ENCODE data around the gene IFITM10.

DNA sequence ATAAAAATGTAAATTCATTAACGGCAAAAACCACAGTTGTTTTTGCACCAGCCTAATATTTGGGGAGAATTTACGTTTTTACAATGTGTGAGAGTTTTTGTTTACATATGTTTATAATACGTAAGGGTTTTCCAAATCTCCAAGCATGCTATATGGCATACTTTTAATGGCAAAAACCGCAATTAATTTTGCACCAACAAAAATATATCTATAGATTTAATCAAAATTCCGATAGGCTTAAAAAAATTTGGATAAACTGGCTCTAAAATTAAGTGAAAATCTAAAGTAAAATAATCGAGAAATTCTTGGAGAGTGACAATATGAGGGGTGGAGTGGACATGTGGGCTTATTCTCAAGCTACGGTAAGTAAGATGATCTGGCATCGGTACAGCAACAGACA lies 30.6 kb downstream of the IFITM10 start:
- no peak for TF ChIP-seq EZH2 (IDR thresholded peaks at IDR 0.05)
- TF ChIP-seq POLR2AphosphoS5 (IDR thresholded peaks at IDR 0.05; ENCODE audit: borderline replicate concordance, low read depth, low read length) = no peak
- TF ChIP-seq FOXP2 (optimal IDR thresholded peaks at IDR 0.05; ENCODE audit: control extremely low read depth, extremely low read length, insufficient read depth) = no peak

Data from SK-N-MC (cell line).